Endothelial cell of umbilical vein (primary cell): ENCODE data around the gene HES3. TPM values are rescaled to one million over a fixed set of nuclear protein-coding genes. Genes with fewer than 3 reads are reported as not detected.

Source experiments
- BruUV-seq: library from RNA; stranded (reverse); fragments of 400-500 nt; replicated peaks from 2 replicates; lab custom pipeline; 2021; lab: Mats Ljungman, UMichigan
- CTCF ChIA-PET: fragments of 300-600, 350-600 bp; sonication (Branson Sonifier 250); formaldehyde crosslinking; loops from one replicate; lab custom pipeline; 2021; ENCODE audit warnings: antibody characterized with exemption, inconsistent platforms; lab: Charles Lee
- POLR2A ChIA-PET: fragments of 300-600, 350-600 bp; sonication (Branson Sonifier 250); formaldehyde crosslinking; loops from one replicate; lab custom pipeline; 2021; ENCODE audit warnings: antibody characterized with exemption, inconsistent platforms; lab: Charles Lee
- DNase-seq: peaks from one replicate; pipeline ENCODE4 v3.0.0-alpha.2; 2011; ENCODE audit warnings: low read depth, low spot score
- FAIRE-seq: peaks from 2 replicates; lab custom pipeline; 2011; peaks lifted over from hg19 to GRCh38; lab: Jason Lieb, UNC
- H2AFZ ChIP-seq: 2 replicates; pipeline ENCODE4 v1.6.0; 2012; ENCODE audit warnings: low read depth, low read length, control low read depth, inconsistent platforms
- H3K27ac ChIP-seq: 2 replicates; pipeline ENCODE4 v1.5.1; 2011; ENCODE audit warnings: low read depth, mild to moderate bottlenecking, control low read depth, low read length, moderate library complexity; ENCODE audit not compliant: insufficient read depth
- H3K27me3 ChIP-seq, 2 experiments: 2 replicates each; pipeline versions ENCODE4 v1.6.0 to v1.6.1; 2011; ENCODE audit warnings: low read length in 2 of 2, mixed read lengths in 1 of 2; ENCODE audit not compliant: control insufficient read depth in 2 of 2, insufficient read depth in 2 of 2
- H3K36me3 ChIP-seq, 2 experiments: 2 replicates in 1 of 2; 3 replicates in 1 of 2; pipeline ENCODE4 v1.5.1; 2011; ENCODE audit warnings: low read length in 2 of 2, mild to moderate bottlenecking in 1 of 2, moderate library complexity in 1 of 2; ENCODE audit not compliant: control insufficient read depth in 2 of 2, insufficient read depth in 2 of 2; ENCODE audit errors: extremely low read depth in 1 of 2
- H3K4me1 ChIP-seq: 3 replicates; pipeline ENCODE4 v1.5.1; 2011; ENCODE audit warnings: mild to moderate bottlenecking, low read length; ENCODE audit not compliant: control insufficient read depth, insufficient read depth; ENCODE audit errors: extremely low read depth
- H3K4me2 ChIP-seq: 2 replicates; pipeline ENCODE4 v1.6.1; 2011; ENCODE audit warnings: low read length, control low read depth, mixed read lengths; ENCODE audit not compliant: insufficient read depth
- H3K4me3 ChIP-seq, 3 experiments: fragments of 200-600 bp in 1 of 3; sonication (generic), shearing (Covaris generic) in 1 of 3; replicated peaks in 1 of 3; 2 replicates each; pipeline ENCODE4 v1.5.1; 2011 to 2016; ENCODE audit warnings: control low read depth in 3 of 3, low read length in 3 of 3, mild to moderate bottlenecking in 2 of 3, inconsistent platforms in 1 of 3, low read depth in 1 of 3, moderate library complexity in 1 of 3; ENCODE audit not compliant: insufficient read depth in 1 of 3
- H3K79me2 ChIP-seq: 2 replicates; pipeline ENCODE4 v1.6.0; 2012; ENCODE audit warnings: low read length, inconsistent platforms; ENCODE audit not compliant: control insufficient read depth, insufficient read depth
- H3K9ac ChIP-seq: replicated peaks from 2 replicates; pipeline ENCODE3; 2011; ENCODE audit warnings: low read length, control low read depth; ENCODE audit not compliant: insufficient read depth; ENCODE audit errors: extremely low read depth
- H3K9me1 ChIP-seq: replicated peaks from 3 replicates; pipeline ENCODE4 v1.6.0; 2011; ENCODE audit warnings: mild to moderate bottlenecking, low read length; ENCODE audit not compliant: control insufficient read depth, insufficient read depth; ENCODE audit errors: extremely low read depth
- H3K9me3 ChIP-seq: replicated peaks from 2 replicates; pipeline ENCODE4 v1.5.1; 2012; ENCODE audit warnings: low read length, inconsistent platforms; ENCODE audit not compliant: control insufficient read depth, insufficient read depth
- H4K20me1 ChIP-seq: replicated peaks from 2 replicates; pipeline ENCODE3; 2011; ENCODE audit warnings: mild to moderate bottlenecking, low read length; ENCODE audit not compliant: control insufficient read depth, insufficient read depth; ENCODE audit errors: extremely low read depth
- EZH2 ChIP-seq: IDR thresholded peaks from 2 replicates; pipeline ENCODE4 v1.6.1; 2012; ENCODE audit warnings: borderline replicate concordance, low read depth, mild to moderate bottlenecking, moderate library complexity, low read length, inconsistent platforms; ENCODE audit not compliant: severe bottlenecking
- GATA2 ChIP-seq: IDR thresholded peaks from 2 replicates; pipeline ENCODE4 v1.7.0; 2011; ENCODE audit warnings: low read depth, mild to moderate bottlenecking, moderate library complexity, mixed read lengths, low read length; ENCODE audit not compliant: insufficient read length, insufficient read depth
- JUN ChIP-seq: IDR thresholded peaks from 2 replicates; pipeline ENCODE4 v1.6.1; 2011; ENCODE audit warnings: borderline replicate concordance, low read depth; ENCODE audit not compliant: insufficient read length, insufficient read depth
- MYC ChIP-seq: IDR thresholded peaks from one replicate; pipeline ENCODE4 v1.6.1; 2011; ENCODE audit warnings: mild to moderate bottlenecking, low read depth, low read length
- POLR2AphosphoS5 ChIP-seq: IDR thresholded peaks from 2 replicates; pipeline ENCODE4 v1.6.1; 2012; ENCODE audit warnings: low read depth, mild to moderate bottlenecking, control low read depth, low read length, moderate library complexity; ENCODE audit not compliant: insufficient read depth
- dilution Hi-C: fragments of 300-500 bp; cut with MboI; formaldehyde crosslinking; loops from one replicate; pipeline ENCODE4 v1.15.0; 2019; ENCODE audit warnings: low sequenced_read_pairs; ENCODE audit not compliant: extremely low pct_ligation_motif_present
- intact Hi-C: fragments of 100-400 bp; cut with micrococcal nuclease; formaldehyde crosslinking; loops from one replicate; pipeline ENCODE4 v1.10.0; 2022
- polyA plus RNA-seq, 4 experiments: library from polyadenylated mRNA; depleted of rRNA in 3 of 4; stranded (reverse) in 3 of 4; unstranded in 1 of 4; fragments of >200 nt; gene quantifications; 2 replicates each; pipeline versions ENCODE4 v1.2.1 to v1.2.3, GENCODE V29; 2011 to 2012; ENCODE audit warnings: missing spikeins in 1 of 4
- total RNA-seq: library from RNA; stranded (reverse); gene quantifications from 2 replicates; pipeline ENCODE4 v1.2.3, GENCODE V29; 2021
- TF ChIP-seq, protein P1 (sequence below): IDR thresholded peaks from 2 replicates; pipeline ENCODE4 v1.6.1; 2011; ENCODE audit not compliant: insufficient read depth, insufficient read length

The HES3 gene
- total and polyA plus RNA-seq, 2 donors (not counting 3 experiments of a cell fraction or from before 2014, with no cell fraction given), result not detected

GRCh38 chr1:6239950-6240768 lies 3.8 kb upstream of the HES3 start:
- Histone ChIP-seq H3K9me1 (no peaks in the 10 kb centered on the region), H3K4me2 (no peak overlapping the region), H2AFZ (no peak overlapping the region), H4K20me1 (no peaks in the 10 kb centered on the region), H3K9ac (no peak overlapping the region), H3K4me1 (peaks cover 2% of the 10 kb centered on the region), H3K79me2 (peaks cover 3% of the 10 kb centered on the region), H3K9me3 (no peaks in the 10 kb centered on the region), H3K27ac (no peak overlapping the region), H3K27me3 (peaks cover 41 to 50% of the 10 kb centered on the region in 2 experiments), H3K4me3 (no peak overlapping the region), H3K36me3 (no peaks in the 10 kb centered on the region)
- dilution Hi-C loops (no loop called here), intact Hi-C loops (loop anchor here (2.0 to 5.0 kb wide), 2 partner anchors 181 to 182 kb away; partner anchors contain the start of gene ESPN)
- no TSS peak for BruUV-seq
- no peak for TF ChIP-seq GATA2
- no peak for TF ChIP-seq POLR2AphosphoS5
- TF ChIP-seq, protein P1, sequence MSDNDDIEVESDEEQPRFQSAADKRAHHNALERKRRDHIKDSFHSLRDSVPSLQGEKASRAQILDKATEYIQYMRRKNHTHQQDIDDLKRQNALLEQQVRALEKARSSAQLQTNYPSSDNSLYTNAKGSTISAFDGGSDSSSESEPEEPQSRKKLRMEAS, result no peak
- no peak for TF ChIP-seq MYC
- TF ChIP-seq EZH2, result no peak
- no peak for TF ChIP-seq JUN
- no peak for DNase-seq
- ChIA-PET CTCF (interaction anchor here (1.0 to 3.3 kb wide), 5 partner anchors 34 to 206 kb away, joined by 3 to 27 read pairs (median 4); partner anchors contain the start of gene RNF207), POLR2A (no interaction called here)
- FAIRE-seq, result peak; percentile 28
